ENCODE results near the gene MLH1.
"Not testable (repeated sequence)": the region's sequence is repeated elsewhere in the genome, so short reads cannot be mapped to it uniquely, and the experiment has no call there.

The MLH1 gene

GRCh38 chr3:37039161-37039846 lies 46.0 kb downstream of the MLH1 start:
- DNase-seq, result no peak

DNA sequence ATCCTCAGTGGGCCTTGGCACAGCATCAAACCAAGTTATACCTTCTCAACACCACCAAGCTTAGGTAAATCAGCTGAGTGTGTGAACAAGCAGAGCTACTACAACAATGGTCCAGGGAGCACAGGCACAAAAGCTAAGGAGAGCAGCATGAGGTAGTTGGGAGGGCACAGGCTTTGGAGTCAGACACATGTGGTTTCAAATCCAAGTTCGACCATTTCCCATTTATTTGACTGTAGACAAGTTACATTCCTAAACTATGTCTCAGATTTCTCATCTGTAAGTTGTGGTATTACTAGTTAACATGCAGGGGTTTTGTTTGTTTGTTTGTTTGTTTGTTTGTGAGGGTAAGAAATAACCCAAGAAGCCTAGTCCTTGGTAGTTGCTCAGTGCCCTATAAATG lies 46.9 kb downstream of the MLH1 start:
- DNase-seq, result no peak

GRCh38 chr3:37041546-37042195 lies 48.4 kb downstream of the MLH1 start:
- DNase-seq, result no peak

- not testable (repeated sequence) for DNase-seq
These were observed 49.4 kb downstream of the MLH1 start for GRCh38 chr3:37042712-37043111.

DNA sequence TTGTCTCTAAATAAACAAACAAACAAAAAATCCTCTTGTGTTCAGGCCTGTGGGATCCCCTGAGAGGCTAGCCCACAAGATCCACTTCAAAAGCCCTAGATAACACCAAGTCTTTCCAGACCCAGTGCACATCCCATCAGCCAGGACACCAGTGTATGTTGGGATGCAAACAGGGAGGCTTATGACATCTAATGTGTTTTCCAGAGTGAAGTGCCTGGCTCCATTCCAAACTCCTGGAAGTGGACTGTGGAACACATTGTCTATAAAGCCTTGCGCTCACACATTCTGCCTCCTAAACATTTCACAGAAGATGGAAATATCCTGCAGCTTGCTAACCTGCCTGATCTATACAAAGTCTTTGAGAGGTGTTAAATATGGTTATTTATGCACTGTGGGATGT lies 57.0 kb downstream of the MLH1 start:
- DNase-seq, result no peak

GRCh38 chr3:37052860-37053259 lies 59.5 kb downstream of the MLH1 start:
- no peak for DNase-seq

DNA sequence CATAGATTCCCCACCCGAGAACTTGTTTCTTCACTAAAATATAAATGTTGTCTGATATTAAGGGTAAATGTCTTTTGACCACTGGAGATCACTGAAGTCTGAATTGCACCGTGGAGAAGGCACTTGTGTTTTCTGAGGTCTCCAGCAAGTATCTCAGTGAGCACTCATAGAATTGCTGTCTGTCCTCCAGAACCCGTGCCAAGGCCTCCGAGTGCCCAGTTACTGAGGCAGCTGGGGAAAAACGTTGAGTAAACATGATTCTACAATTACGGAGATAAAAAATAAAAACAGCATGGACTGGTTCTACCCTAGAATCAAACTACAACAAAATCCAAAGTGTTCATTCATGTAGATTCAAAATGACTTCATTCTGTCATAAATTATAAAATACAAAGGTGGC lies 60.0 kb downstream of the MLH1 start:
- no peak for DNase-seq

GRCh38 chr3:37053753-37054152 lies 60.4 kb downstream of the MLH1 start:
- no peak for DNase-seq

- no peak for DNase-seq
These were observed 61.1 kb downstream of the MLH1 start for GRCh38 chr3:37054370-37054769.

DNA sequence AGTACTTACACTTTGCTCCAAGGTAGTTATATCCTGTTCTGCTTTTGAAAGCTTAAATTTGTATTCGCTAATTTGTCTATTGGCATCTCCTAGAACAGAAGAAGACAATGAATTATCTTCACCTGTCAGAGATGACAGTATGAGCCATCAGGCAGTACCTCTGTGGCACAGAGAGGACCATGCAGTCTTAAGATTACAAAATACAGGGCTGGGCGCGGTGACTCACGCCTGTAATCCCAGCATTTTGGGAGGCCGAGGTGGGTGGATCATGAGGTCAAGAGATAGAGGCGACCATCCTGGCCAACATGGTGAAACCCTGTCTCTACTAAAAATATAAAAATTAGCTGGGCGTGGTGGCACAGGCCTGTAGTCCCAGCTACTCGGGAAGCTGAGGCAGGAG lies 61.8 kb downstream of the MLH1 start:
- not testable (repeated sequence) for DNase-seq

DNA sequence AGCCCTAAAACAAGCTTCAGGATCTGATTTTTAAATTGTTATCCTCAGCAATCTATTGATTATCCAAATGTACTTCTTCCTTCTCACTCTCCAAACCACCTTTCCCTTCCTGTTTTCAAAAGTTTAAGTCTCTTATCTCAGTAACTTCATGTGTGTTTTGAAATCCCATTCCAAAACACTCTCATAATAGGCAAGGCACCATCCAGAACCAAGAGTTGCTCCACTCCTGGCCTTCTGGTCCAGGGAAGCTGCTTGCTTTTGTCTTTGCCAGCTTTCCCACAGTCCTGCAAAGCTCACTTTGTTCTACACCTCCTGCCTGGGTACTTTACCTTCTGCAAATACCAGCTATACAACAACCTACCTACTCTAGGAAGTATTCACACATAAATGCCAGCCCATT lies 63.5 kb downstream of the MLH1 start:
- DNase-seq, result no peak

- no peak for DNase-seq
These were observed 64.8 kb downstream of the MLH1 start for GRCh38 chr3:37058117-37058516.

DNA sequence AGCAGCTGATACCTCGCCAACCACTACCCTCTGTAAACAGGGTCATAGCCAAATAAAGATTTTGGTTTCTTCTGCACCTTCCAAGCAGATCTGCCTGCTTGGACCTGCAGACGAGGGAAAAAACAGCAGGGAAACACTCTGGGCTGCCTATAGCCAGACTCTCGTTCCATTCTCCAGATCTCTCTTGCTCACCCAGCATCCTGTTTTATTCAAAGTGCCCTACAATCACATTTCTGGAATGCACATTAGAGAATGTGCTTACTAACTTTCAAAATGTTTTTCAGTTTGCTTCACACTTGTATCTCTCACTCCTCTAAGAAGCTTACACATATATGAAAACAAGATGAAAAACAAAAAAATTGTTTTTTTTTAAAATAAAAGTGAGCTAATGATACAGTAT lies 71.4 kb downstream of the MLH1 start:
- DNase-seq, result no peak

GRCh38 chr3:37067577-37067976 lies 74.3 kb downstream of the MLH1 start:
- DNase-seq, result no peak

DNA sequence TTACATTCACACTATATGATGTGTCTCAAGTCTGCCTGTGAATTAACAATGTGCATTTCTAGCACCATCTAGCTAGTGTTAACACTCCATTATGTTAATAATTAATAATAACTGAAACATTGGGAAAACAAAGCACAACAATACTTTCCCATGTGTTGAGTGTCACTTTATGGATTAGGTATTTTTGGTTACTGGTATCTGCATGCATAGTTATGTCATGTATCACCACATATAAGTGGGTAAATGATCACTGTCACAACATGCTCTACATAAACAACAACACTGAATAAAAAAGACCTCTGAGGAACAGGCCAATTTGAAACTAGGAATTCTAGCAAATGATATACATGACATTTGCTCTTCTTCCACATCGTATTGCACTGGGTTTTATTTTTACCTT lies 74.7 kb downstream of the MLH1 start:
- no peak for DNase-seq

GRCh38 chr3:37071921-37072320 lies 78.6 kb downstream of the MLH1 start:
- no peak for DNase-seq

GRCh38 chr3:37072892-37073291 lies 79.6 kb downstream of the MLH1 start:
- no peak for DNase-seq

DNA sequence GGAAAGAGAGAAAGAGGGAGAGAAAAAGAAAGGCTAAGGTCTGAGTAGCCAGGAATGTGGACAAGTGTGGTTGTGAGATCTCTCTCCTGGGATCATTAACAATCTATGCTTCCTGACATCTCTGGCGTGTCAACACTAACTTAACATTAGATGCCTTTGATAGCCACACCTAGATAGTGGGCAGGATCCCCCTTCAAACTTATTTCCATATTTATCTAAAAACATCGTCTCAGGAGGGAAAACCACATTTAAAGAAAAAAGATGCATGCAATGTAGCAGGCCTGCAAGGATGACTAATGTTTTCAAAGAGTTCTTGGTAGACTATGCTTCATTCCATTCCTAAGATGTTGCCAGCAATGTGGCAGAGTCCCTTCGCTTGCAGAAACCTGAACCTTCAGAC lies 80.9 kb downstream of the MLH1 start:
- no peak for DNase-seq

DNA sequence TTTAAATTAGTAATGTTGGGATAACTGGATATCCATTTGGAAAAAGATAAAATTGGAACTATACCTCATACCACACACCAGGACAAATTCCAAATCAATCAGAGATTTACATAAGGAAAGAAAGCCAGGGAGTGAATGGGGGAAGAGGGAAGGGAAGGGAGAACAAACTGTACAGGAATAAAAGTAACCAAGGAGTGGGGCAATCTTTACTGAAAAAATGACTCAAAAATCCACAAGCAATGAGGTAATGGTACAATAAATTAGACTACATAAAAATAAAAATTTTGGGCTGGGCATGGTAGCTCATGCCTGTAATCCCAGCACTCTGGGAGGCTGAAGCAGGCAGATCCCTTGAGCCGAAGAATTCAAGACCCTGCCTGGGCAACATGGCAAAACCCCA lies 82.6 kb downstream of the MLH1 start:
- DNase-seq, result no peak

DNA sequence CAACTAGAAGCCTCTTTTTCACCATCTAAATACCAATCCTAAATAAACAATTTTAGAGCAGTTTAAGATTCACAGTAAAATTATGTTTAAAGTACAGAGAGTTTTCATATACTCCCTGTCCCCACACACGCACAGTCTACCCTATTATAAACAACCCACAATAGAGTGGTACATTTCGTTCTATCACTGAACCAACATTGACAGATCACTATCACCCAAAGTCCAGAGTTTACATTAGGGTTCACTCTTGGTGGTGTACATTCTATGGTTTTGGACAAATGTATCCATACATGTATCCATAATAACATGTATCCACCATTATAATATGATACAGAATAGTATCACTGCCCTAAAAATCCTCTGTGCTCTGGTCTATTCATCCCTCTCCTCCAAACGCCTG lies 89.0 kb downstream of the MLH1 start:
- no peak for DNase-seq

GRCh38 chr3:37086918-37087317 lies 93.6 kb downstream of the MLH1 start:
- no peak for DNase-seq

- no peak for DNase-seq
These were observed 94.6 kb downstream of the MLH1 start for GRCh38 chr3:37087870-37088269.

GRCh38 chr3:37092484-37092883 lies 99.2 kb downstream of the MLH1 start:
- DNase-seq, result no peak

DNA sequence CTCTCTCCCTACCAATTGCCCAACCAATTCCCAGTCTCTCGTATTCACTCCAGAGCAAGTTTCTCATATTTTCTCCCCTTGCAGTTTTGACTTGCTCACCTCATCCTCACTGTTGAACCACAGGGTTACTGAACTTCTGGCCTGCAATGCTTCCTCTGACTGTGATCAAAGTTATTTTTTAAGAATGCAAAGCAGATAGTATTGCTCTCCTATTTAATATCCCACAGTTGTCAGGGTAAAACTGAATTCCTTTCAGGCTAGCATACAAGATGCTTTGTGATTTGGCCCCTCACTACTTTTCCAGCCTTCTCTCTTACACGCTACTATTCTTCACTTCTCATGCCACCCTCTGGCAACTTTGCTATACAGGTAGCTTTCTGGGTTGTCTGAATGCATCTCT lies 100.2 kb downstream of the MLH1 start:
- no peak for DNase-seq

GRCh38 chr3:37094636-37095035 lies 101.3 kb downstream of the MLH1 start:
- no peak for DNase-seq

Measured in NCI-H526 (cell line).